DMS114 treated with DMSO at 0.1 percent for 48 hours (cell line): ENCODE results near the gene ABCG4.
A peak's percentile ranks its signal among the peaks of the same experiment; 100 is the strongest.
"Not testable (repeated sequence)": the region's sequence is repeated elsewhere in the genome, so short reads cannot be mapped to it uniquely, and the experiment has no call there.

Source experiments
- DNase-seq: peaks from one replicate; lab custom pipeline; 2025; ENCODE audit not compliant: unreplicated experiment; lab: John Stamatoyannopoulos, UW

Gene ABCG4

DNA sequence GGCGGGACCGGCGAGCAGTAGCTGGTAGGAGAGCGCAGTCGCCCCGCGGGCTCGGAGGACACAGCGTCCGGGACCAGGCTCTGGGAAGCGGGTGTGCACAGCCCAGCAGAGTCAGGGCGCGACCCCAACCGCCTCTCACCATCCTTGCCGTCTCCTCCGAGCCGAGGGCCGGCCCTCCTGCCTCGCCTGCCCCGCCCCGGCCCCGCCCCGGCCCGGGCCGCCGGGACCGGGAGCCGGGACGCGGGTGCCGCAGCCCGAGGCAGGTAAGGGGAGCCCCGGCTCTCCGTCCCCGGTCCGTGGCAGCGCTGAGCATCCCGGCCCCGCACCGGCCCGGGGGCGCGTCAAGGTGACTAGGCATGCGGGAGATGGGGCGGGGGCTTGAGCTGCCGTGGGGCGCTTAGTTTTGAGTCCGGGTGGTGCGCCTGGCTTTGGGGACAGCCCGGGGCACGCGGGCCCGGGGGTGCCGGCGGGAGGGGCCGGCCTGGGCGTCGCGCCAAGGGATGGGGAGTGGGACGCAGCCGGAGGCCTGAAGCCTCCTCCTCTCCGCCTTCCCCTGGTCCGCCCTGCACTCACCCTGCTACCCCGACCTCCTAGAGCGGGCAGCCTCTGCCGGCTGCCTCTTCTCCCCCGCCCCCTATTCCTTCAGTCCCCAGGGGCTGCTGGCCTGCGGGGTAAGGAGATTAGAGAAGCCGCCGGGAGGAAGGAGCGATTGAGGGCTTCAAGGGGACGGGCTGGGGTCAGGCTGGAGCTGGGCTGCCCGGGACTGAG is at the start of gene ABCG4:
Gene ABCG4, plus strand, starts transcription at position 35 of the 768 bp plus-strand sequence. CDS start 914 bp downstream, outside the sequence.
- no peak for DNase-seq

DNA sequence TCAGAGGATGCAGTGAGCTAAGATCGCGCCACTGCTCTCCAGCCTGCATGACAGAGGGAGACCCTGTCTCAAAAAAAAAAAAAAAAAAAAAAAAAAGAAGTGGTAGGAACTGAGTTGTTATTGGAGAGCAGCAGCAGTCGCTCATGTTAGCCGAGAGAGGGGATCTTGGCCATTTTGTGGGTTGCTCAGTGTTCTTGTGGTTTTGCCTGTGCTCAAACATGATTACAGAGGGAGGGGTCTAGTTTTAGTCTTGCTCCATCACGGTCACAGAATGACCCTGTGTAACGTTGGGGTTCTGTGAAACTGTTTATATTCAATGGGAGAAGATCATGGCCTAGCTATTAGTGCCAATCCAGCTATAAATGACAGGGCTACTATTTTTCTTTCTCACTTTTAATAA is 49.1 kb upstream of the ABCG4 start:
- no peak for DNase-seq

DNA sequence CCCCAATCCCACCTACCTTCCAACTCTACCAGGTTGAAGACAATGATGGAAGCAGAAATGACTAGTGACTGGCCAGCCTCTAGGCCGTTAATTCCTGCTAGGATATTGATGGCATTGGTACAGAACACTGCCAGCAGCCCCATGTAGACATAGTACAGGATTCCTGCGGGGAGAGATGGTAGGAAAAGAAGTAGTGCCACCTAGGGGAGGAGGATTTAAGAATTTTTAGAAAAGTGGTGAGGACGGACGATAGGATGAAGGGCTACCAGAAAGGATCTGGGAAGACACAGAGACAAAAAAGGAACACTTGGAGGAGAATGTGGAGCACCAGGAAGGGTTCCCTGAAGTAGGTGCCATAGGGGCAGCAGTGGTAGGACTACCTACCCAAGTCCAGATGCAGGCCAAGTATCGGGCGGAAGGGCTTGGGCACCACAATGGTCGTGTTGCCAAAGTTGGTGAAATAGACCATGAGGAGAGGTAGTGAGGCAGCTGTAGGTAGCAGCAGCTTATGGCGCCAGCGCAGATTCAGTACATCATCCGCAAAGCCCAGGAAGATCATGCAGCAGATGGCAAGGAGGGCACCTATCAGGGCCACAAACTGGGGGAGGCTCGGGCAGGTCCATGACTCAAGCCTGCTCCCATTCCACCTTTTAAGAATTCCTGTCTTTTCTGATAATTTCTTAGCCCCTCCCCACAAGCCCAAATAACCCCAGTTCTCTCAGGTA is 48.4 kb upstream of the ABCG4 start:
- peak; percentile 61 for DNase-seq

DNA sequence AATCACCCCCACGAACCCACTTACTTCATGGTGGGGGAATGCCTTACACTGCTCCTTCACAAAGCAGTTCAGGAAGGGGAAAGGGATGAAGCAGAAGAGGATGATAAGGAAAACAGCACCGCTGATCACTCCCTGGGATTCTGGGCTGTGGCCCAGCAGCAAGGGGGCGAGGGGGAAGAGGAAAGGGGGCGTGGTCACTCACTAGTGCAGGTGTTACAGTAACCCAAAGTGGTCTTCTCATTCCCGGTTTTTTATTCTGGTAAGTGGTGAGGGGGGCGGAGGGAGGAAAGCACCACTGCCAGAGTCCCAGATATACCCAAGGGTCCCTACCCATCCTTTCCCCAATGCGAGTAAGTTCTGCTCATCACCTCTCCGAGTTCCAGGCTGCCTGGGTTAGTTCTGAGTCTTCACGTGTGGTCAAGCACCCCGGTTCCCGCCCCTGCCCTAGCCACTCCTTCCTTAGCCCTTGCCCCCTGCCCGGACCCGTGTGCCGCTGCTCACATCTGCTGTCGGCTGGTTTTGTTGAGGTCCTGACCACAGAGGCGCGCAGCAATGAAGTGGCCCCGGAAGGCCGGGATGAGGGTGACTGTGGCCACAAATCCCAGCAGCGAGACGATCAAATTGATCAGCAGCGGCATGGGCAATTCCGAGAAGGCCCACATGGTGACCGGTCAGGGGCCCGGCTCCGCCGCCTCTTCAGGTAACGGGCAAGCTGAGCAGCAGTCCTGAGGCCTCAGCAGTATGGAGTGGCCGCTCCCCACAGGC is 47.7 kb upstream of the ABCG4 start:
- no peak for DNase-seq

DNA sequence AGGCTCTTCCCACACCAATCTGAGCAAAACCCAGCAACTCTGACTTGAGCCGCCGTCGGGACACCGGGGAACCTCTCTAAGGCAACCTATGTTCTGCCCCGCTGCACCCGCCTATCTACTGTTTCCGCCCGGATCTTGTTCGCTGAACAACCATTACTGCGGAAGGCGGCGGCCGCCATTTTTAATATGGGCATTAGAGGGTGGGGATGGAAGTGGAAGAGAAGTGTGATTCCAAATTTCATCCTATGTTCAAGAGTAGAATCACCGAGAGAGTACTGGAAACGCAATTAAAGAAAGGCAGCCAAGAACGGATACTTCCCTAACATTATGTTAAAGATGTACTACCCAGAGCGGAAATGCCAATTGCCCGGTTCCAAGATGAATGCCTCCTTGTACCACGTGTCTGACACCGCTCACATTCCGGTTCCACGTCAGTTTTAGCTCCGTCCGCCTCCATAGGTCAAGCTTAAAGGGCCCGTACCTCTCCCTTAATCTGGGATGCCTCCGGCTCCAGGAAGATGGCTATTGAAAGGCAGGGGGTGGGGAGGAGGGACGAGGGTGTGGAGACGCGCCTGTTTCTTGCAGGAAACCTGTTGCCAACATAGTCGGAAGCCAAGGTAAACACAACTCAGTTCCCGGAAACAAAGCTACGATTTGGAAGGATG is 47.0 kb upstream of the ABCG4 start, which contains the start of gene DPAGT1:
Gene DPAGT1, minus strand, starts transcription at position 95 of the 665 bp plus-strand sequence. CDS start 198 bp downstream, outside the sequence.
- DNase-seq = peak; percentile 92

DNA sequence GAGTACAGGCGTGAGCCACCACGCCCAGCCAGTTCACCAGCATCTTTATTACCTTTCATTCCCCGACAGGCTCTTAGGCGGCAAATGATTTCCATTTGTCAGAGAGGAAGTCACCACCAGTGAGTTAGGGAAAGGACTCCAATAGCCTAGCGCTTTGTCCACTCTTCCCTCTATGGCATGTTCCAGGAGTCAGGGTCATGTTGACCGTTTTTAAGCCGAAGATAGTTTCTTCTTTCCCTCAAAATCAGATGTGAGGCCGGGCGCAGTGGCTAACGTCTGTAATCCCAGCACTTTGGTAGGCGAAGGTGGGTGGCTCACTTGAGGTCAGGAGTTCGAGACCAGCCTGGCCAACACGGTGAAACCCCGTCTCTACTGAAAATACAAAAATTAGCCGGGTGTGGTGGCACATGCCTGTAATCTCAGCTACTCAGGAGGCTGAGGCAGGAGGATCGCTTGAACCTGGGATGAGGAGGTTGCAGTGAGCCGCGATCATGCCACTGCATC is 45.6 kb upstream of the ABCG4 start:
- not testable (repeated sequence) for DNase-seq

DNA sequence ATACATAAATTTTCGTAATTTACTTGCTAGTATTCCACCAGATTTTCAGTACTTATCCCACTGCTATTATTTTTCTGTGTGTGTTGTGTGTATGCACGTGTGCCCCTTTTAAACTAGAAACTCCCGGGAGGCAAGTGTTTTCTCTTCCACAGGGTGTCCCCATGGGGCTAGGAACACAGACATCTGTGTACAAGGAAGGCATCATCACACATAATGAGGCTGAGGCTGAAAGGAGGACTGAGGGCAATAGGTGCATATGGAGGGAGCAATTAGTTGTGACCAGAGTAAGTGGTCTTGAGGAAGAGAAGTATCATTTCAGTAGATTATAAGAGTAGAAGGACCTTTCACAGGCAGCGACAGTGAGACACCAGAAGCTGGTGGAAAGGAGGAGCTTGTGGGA is 45.1 kb upstream of the ABCG4 start:
- DNase-seq = no peak

DNA sequence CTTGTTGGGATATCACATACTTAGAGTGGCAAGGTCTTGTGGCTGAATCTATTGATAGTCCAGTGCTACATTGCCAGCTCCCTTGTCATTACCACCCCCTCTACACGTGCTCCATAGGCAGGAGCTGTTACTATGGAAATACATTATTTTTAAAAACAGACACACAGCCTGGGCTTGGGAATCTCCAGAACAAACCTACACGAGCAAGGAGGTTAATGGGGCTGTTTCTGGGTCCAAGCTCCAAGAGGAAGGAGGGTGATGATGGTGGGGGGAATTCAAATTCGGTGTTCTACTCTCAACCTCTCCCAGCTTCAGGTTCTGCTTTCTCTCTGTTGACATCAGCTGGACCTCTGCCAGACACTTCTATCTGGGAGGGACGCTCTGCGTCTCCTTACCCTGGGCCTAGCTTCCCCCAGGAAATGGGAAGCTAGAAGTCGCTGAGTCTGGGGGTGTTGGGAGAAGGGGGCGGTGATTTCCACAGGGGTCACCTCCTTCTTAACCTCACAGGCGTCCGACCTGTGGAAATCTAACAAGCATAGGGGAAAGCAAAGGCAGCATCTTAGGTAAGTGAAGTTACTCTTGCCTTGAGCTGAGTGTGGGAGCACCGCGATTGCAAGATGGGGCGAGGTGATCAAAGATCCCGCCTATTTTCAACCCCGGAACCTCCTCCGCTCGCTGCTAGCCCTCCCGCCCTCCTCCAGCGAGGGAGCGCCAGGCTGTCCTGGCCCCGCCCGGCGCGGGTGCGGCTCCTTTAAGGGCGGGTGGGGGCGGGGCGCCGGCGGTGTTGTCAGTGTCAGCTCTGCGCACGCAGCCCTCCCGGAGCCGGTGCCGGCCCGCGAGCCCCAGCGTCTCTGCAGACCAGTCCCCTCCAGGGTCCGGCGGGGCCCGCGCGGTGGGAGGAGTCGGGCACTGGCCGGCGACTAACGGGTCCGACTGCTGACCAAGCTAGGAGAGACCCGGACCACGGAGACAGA is 42.0 kb upstream of the ABCG4 start, which contains the start of gene C2CD2L:
Gene C2CD2L, plus strand, starts transcription at position 781 of the 974 bp plus-strand sequence. CDS start 398 bp downstream, outside the sequence.
- DNase-seq = peak; percentile 34

DNA sequence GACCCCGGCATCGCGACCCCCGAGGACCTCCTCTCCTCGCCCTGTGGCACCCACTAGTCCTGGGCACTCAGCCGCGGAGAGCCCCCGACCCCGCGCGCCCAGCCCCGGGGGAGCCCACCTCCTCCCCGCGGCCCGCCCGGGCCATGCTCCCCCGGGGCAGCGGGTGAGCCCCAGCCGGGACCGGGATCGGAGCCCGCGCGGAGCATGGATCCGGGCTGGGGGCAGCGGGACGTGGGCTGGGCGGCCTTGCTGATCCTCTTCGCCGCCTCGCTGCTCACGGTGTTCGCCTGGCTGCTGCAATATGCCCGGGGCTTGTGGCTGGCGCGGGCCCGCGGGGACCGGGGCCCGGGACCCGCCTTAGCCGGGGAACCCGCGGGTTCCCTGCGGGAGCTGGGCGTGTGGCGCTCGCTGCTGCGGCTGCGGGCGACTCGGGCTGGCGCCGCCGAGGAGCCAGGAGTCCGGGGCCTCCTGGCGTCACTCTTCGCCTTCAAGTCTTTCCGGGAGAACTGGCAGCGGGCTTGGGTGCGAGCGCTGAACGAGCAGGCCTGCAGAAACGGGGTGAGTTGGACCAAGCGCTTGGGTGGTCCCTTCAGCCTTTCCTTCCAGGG is 41.2 kb upstream of the ABCG4 start:
- no peak for DNase-seq

DNA sequence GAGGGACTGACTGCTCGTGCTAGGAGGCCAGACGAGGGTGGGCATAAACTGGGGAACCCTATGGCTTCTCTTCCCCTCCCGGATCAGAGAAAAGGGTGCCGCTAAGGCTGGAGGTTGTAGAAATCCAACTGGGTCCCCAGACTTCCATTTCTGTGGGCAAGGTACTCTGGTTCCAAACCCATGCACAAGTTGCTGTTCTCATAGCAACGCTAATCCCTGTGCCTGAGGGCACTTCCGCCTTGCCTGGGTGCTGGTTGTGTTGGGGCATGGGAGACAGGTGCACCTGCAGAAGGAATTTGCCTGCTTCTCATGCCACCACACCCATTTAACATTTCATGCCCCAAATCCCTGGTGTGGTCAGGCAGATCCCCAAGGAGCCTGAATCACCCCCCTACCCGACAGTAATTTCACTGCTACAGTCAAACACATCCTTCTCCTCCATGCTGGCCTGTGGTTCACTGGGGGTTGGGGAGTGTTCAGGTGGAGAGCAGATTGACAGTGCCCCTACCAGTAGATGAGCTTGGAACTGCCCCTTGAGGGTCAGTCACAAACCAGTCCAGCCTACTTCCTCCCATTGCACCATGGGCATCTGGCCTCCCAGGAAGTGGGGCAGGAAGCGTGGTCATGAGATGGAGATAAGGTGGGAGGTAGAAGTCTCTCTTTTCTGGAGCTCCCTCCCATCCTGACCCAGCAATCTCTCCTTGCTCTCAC is 40.6 kb upstream of the ABCG4 start:
- no peak for DNase-seq

DNA sequence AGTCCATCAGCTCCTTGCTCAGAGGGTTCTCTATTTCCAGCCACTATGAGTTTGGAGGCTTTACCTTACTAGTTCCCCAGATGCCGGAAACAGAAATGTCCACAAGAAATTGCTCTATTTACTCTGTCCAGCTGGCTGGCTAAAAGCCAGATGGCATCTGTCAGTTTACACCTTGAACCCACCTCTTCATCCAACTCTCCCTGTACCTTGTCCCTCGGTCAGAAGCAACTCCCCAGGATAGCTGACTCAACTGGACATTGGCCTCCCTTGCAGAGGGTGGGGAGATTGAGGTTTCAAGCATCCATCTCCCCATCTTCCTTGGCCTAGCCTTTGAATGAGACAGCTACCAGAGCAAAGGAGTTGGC is 40.0 kb upstream of the ABCG4 start:
- DNase-seq = no peak

DNA sequence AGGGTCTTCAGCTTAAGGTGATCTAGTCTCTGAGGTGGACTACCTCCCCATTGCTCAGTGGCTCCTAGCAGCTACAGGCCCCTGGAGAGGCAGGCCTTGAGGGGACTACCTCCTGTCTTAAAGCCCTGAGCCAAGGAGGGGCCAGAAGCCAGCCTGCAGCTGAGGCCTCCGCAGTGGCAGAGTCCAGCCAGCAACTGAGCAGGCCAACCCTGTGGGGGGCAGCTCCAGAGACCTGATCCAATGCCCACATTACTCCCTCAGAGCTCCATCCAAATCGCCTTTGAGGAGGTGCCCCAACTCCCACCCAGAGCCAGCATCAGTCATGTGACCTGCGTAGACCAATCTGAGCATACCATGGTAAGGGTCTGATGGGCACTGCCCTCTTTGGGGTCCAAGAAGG is 39.0 kb upstream of the ABCG4 start:
- no peak for DNase-seq

DNA sequence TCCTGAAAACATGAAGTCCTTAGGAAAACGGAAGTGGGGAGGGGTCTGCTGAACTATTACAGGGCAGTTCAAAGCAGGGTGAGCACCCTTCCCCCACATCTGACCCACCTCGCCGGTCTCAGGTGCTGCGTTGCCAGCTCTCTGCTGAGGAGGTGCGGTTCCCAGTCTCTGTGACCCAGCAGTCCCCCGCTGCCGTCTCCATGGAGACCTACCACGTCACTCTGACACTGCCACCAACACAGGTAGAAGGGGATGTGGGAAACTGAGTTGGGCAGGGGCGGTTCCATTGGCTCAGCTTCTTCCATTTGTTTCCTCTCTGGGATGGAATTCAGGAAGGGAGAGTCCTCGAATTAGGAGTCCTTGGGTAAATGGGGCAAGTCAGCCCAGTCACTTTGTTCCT is 38.4 kb upstream of the ABCG4 start:
- DNase-seq = no peak

DNA sequence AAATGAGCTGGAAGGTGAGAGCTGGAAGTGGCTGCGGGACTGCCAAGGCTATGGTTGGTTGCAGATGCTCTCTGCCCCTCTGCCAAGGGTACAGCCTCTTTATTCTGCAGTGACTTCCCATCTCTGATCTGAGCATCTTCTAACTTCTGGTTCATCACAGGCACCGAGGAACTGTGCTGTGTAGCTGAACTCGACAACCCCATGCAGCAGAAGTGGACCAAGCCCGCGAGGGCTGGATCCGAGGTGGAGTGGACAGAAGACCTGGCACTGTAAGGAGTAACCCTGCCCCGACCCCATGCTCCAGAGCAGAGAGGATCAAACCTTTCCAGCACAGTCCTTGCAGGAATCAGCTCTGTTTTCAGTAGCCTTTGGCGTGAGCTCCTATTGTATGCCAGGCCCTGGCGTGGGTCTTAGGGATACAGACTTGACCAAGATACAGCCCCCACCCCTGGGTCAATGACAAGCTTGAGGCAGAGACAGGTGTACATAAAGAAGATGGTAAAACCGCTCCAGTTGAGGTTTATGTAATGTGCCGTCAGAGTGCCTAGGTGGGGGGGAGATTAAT is 37.4 kb upstream of the ABCG4 start:
- DNase-seq = no peak

DNA sequence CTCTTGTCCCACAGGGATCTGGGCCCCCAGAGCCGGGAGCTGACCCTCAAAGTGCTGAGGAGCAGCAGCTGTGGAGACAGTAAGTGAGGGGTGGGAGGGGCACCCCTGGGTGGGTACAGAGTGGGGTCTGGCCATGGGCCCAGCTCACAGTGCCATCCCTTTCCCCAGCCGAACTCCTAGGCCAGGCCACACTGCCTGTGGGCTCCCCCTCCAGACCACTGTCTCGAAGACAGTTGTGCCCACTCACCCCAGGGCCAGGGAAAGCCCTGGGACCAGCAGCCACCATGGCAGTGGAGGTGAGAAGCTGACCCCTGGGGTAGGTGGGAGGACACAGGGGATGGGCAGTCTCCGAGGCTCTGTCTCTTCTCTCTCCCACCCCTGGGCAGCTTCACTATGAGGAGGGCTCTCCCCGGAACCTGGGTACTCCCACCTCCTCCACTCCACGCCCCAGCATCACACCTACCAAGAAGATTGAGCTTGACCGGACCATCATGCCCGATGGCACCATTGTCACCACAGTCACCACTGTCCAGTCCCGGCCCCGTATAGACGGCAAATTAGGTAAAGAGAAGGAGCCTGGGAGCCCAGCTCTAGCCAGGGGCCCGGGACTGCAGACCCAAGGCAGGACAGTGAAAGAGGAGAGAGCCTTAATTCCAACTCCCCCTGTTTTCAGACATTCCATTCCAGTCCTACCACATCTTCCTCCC is 36.4 kb upstream of the ABCG4 start:
- no peak for DNase-seq

DNA sequence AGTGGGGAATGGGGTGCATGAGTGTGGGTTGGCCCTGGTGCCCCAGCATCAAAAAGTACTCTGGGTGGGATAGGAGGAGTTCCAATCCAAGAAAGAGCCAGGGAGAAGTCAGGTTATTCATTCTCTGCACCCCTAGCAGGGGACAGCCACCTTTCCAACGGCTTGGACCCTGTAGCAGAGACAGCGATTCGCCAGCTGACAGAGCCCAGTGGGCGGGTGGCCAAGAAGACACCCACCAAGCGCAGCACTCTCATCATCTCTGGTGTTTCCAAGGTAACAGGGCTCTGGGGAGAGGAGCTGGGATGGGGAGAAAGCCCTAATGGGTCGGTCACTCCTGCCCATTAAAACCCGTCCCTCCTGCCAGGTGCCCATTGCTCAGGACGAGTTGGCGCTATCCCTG is 35.1 kb upstream of the ABCG4 start:
- DNase-seq = no peak

DNA sequence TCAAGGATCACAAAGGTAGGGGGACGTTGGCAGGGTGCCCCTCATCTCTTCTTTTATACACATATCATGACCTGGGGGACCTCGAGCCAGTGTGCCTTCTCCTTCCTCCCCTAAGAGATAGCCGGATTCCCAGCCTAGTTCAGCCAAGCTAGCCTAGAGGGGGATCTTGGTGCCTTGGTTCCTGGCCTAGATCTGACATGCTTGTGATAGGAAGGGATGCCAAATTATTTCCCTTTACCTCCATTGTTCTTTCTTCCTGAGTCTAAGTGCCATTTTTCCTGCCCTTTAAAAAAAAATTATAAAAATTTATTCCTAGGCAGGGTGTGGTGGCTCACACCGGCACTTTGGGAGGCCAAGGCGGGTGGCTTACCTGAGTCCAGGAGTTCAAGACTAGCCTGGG is 34.5 kb upstream of the ABCG4 start:
- no peak for DNase-seq
